Measurements from ENCODE around the gene BLOC1S5.
"Not testable (repeated sequence)": the region's sequence is repeated elsewhere in the genome, so short reads cannot be mapped to it uniquely, and the experiment has no call there.

The BLOC1S5 gene

GRCh38 chr6:8041913-8042583, 22.1 kb downstream of the BLOC1S5 start:
- H3K36me3 ChIP-seq (ENCODE audit: insufficient read depth, low read length), result no peaks in the 10 kb centered on the region
- H3K4me1 ChIP-seq (ENCODE audit: insufficient read depth, low read length), result no peaks in the 10 kb centered on the region

DNA sequence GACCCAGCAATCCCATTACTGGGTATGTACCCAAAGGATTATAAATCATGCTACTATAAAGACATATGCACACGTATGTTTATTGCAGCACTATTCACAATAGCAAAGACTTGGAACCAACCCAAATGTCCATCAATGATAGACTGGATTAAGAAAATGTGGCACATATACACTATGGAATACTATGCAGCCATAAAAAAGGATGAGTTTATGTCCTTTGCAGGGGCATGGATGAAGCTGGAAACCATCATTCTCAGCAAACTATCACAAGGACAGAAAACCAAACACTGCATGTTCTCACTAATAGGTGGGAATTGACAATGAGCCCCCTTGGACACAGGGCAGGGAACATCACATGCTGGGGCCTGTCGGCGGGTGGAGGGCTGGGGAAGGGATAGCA, 30.1 kb downstream of the BLOC1S5 start:
- H3K36me3 ChIP-seq (ENCODE audit: insufficient read depth, low read length); H3K9ac ChIP-seq (ENCODE audit: low read depth, low read length); H3K4me1 ChIP-seq (ENCODE audit: insufficient read depth, low read length); H3K9me3 ChIP-seq (ENCODE audit: control insufficient read depth, insufficient read depth, low read length): not testable (repeated sequence)

More at GRCh38 chr6:8041913-8042583, 22.1 kb downstream of the BLOC1S5 start:
- H3K9me3 ChIP-seq (ENCODE audit: control insufficient read depth, insufficient read depth, low read length), result no peaks in the 10 kb centered on the region
- H3K9ac ChIP-seq (ENCODE audit: low read depth, low read length), result no peak overlapping the region

DNA sequence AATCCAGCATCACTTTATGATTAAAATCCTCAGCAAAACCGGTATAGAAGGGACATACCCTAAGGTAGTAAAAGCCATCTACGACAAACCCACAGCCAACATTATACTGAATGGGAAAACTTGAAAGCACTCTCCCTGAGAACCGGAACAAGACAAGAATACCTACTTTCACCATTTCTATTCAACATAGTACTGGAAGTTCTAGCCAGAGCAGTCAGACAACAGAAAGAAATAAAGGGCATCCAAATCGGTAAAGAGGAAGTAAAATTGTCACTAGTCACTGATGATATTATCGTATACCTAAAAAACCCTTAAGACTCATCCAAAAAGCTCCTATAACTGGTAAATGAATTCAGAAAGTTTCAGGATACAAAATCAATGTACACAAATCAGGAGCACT, 33.3 kb downstream of the BLOC1S5 start:
- Histone ChIP-seq H3K9ac (ENCODE audit: low read depth, low read length) (no peak overlapping the region), H3K9me3 (ENCODE audit: control insufficient read depth, insufficient read depth, low read length) (no peaks in the 10 kb centered on the region), H3K36me3 (ENCODE audit: insufficient read depth, low read length) (no peaks in the 10 kb centered on the region), H3K4me1 (ENCODE audit: insufficient read depth, low read length) (peaks cover 14% of the 10 kb centered on the region)

DNA sequence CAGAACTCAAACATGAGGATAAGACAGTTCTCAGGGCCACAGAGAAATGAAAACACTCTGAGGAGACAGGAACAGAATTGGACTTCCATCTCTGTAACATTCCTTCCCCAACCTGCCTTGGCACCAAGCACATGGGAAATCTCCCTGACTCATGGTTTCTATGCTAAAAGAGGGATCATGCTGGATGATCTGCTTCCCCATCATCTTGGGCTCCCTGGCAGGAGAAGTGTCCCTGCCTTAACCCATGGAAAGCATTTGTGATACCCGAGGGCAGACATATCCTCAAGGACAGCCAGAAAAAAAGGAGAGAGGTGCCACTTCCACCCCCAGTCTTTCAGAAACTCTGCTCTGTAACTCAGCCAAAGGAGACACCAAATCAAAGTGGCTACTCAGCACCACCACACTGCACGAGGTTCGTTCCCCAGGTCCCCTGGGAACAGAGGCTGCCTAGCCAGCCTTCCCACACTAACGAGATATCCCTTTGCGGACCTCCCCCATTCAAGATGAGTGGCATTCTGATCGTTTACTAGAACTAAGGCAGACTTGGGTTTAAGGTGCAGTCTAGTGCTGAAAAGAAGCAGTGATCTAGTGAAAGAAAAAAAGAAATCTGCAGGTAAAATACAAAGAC, 34.8 kb downstream of the BLOC1S5 start:
- Histone ChIP-seq H3K9me3 (ENCODE audit: control insufficient read depth, insufficient read depth, low read length) (no peaks in the 10 kb centered on the region), H3K4me1 (ENCODE audit: insufficient read depth, low read length) (peaks cover 14% of the 10 kb centered on the region), H3K9ac (ENCODE audit: low read depth, low read length) (no peak overlapping the region), H3K36me3 (ENCODE audit: insufficient read depth, low read length) (no peaks in the 10 kb centered on the region)

DNA sequence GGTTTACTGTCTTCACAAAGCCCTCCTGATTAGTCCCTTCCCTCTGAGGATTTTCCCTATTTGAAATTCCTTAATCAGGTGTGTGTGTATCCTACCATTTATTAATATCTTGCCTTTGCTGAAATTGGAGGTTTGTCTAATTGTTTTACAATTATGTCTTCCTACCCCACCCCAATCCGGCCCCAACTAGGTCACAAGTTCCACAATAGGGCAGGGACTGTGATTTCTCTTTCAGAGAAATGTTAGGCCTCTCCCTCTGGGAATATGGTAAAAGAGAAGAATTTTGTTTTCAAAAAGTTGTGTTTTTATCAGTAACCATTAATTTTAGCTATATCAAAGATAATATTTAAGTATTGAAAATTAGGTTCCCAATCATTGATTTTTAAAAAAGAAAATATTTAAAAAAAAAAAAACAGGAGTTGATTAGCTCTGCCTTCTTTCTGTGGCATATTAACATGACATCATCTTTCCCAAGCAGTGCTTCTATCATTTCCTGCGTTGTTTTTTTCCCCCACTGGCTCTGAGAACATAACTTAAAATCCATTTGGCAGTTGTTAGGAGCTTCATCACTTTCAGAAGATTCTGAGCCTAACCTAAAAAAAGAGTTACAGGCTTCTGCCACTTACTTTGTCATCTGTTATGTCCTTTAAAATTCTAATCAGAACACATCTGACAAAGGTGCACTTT, 36.1 kb downstream of the BLOC1S5 start:
- Histone ChIP-seq H3K9me3 (ENCODE audit: control insufficient read depth, insufficient read depth, low read length) (no peaks in the 10 kb centered on the region), H3K4me1 (ENCODE audit: insufficient read depth, low read length) (peaks cover 14% of the 10 kb centered on the region), H3K9ac (ENCODE audit: low read depth, low read length) (no peak overlapping the region)

DNA sequence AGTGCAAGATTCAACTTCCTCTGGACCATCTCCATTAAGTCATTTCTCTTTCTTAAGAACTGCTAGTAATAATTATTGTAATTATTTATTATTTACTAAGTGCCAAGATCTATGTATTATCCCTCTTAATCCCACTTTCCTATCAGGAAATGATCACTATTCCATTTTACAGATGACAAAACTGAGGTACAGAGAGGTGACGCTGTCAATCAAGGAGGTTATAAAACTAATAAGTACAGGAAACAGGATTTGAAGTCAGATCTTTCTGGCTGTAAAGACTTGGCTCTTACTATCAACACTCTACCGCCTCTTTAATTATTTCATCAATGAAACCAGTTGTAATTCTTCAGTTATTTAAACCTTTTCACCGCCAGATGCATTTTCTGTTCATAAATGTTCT, 37.4 kb downstream of the BLOC1S5 start:
- Histone ChIP-seq H3K9ac (ENCODE audit: low read depth, low read length) (no peak overlapping the region), H3K9me3 (ENCODE audit: control insufficient read depth, insufficient read depth, low read length) (no peaks in the 10 kb centered on the region), H3K4me1 (ENCODE audit: insufficient read depth, low read length) (peaks cover 14% of the 10 kb centered on the region), H3K36me3 (ENCODE audit: insufficient read depth, low read length) (no peaks in the 10 kb centered on the region)

More for the DNA sequence above, 36.1 kb downstream of the BLOC1S5 start:
- H3K36me3 ChIP-seq (ENCODE audit: insufficient read depth, low read length), result no peaks in the 10 kb centered on the region

GRCh38 chr6:8025191-8025590, 39.0 kb downstream of the BLOC1S5 start:
- Histone ChIP-seq H3K9me3 (ENCODE audit: control insufficient read depth, insufficient read depth, low read length) (no peaks in the 10 kb centered on the region), H3K9ac (ENCODE audit: low read depth, low read length) (no peak overlapping the region), H3K4me1 (ENCODE audit: insufficient read depth, low read length) (peaks cover 14% of the 10 kb centered on the region), H3K36me3 (ENCODE audit: insufficient read depth, low read length) (no peaks in the 10 kb centered on the region)

- Histone ChIP-seq H3K9ac (ENCODE audit: low read depth, low read length) (no peak overlapping the region), H3K36me3 (ENCODE audit: insufficient read depth, low read length) (no peaks in the 10 kb centered on the region), H3K9me3 (ENCODE audit: control insufficient read depth, insufficient read depth, low read length) (no peaks in the 10 kb centered on the region), H3K4me1 (ENCODE audit: insufficient read depth, low read length) (peaks cover 8% of the 10 kb centered on the region; the same call in 1 of the 2 replicates)
Measured at GRCh38 chr6:8023638-8024037, 40.6 kb downstream of the BLOC1S5 start.

DNA sequence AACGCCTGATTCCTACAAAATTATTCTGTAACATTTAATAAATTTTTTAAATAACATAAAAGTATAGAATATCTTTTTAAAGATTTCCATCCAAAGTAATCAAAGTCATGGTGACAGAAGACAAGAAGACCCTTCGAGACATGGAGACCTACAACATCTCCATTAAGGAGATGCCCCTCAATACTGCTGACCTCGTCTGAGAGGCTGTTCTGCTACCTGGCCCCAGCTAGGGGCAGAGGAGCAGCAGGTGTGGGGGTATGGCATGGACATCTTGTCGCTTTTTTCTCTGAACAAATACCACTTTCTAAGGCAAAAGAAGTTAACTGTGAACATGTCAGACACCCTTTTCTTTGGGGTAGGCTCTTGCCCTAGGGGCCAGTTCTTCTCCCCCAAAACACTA, 44.1 kb downstream of the BLOC1S5 start:
- Histone ChIP-seq H3K36me3 (ENCODE audit: insufficient read depth, low read length) (no peaks in the 10 kb centered on the region), H3K4me1 (ENCODE audit: insufficient read depth, low read length) (peaks cover 17% of the 10 kb centered on the region), H3K9ac (ENCODE audit: low read depth, low read length) (no peak overlapping the region), H3K9me3 (ENCODE audit: control insufficient read depth, insufficient read depth, low read length) (no peaks in the 10 kb centered on the region)

DNA sequence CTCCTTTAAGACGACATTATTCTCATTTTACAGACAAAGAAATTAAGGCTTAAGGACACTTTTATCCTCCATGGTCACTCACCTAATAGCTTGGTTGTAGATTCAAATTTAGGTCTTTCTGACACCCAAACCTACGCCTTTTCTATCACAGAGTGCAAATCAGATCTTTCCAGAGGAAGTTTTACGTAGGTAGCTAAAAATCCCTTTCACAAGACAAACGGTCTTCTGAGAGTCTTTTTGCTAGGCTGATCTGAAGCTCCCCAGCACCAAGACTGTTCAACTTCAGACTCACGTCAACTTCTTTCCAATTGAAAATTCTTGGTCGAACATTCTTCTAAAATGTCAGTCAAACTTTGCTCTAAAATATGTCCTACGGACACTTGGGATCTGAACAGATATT, 46.5 kb downstream of the BLOC1S5 start:
- Histone ChIP-seq H3K9me3 (ENCODE audit: control insufficient read depth, insufficient read depth, low read length) (no peaks in the 10 kb centered on the region), H3K9ac (ENCODE audit: low read depth, low read length) (no peak overlapping the region), H3K36me3 (ENCODE audit: insufficient read depth, low read length) (no peaks in the 10 kb centered on the region), H3K4me1 (ENCODE audit: insufficient read depth, low read length) (peaks cover 17% of the 10 kb centered on the region)

DNA sequence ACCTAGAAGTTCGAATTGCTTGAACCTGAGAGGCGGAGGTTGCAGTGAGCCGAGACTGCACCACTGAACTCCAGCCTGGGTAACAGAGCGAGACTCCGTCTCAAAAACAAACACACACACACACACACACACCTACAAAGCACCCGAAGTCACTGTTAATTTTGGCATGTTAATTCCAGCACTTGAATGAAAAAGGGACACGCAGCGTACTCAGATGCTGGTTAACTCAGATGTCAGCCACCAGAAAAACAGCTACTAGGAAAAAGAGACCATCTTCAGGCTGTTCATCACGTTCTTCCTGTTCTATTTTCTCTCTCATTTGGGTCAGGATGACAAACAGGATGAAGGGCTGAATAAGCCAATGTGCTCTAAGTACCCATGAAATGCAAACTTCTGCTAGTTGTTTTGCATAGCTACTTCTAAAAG, 46.9 kb downstream of the BLOC1S5 start:
- Histone ChIP-seq H3K4me1 (ENCODE audit: insufficient read depth, low read length) (peaks cover 17% of the 10 kb centered on the region), H3K36me3 (ENCODE audit: insufficient read depth, low read length) (no peaks in the 10 kb centered on the region), H3K9me3 (ENCODE audit: control insufficient read depth, insufficient read depth, low read length) (no peaks in the 10 kb centered on the region), H3K9ac (ENCODE audit: low read depth, low read length) (no peak overlapping the region)

DNA sequence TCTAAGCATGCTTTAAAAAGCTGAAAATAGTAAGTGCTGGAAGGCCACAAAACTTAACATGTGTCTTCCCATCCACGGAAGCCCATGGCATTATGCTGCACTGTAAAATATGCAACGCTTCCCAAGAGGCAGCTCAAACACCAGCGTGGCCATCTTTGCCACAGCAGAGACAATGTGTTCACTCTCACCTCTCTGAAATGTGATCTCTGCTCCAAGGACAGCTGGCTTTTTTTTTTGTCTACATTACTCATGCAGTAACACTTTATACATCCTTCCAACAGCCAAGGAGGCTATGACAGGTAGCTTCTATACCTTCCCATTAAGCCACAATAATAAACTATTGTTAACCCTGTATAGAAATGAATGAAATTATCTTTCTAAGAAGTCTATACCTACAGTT, 49.2 kb downstream of the BLOC1S5 start:
- H3K36me3 ChIP-seq (ENCODE audit: insufficient read depth, low read length), result no peaks in the 10 kb centered on the region
- no peak overlapping the region for H3K9ac ChIP-seq (ENCODE audit: low read depth, low read length)
- H3K4me1 ChIP-seq (ENCODE audit: insufficient read depth, low read length), result peaks cover 21% of the 10 kb centered on the region
- H3K9me3 ChIP-seq (ENCODE audit: control insufficient read depth, insufficient read depth, low read length), result no peaks in the 10 kb centered on the region

GRCh38 chr6:8013763-8014162, 50.4 kb downstream of the BLOC1S5 start:
- H3K36me3 ChIP-seq (ENCODE audit: insufficient read depth, low read length), result no peaks in the 10 kb centered on the region
- peaks cover 22% of the 10 kb centered on the region for H3K4me1 ChIP-seq (ENCODE audit: insufficient read depth, low read length)
- H3K9me3 ChIP-seq (ENCODE audit: control insufficient read depth, insufficient read depth, low read length), result no peaks in the 10 kb centered on the region

DNA sequence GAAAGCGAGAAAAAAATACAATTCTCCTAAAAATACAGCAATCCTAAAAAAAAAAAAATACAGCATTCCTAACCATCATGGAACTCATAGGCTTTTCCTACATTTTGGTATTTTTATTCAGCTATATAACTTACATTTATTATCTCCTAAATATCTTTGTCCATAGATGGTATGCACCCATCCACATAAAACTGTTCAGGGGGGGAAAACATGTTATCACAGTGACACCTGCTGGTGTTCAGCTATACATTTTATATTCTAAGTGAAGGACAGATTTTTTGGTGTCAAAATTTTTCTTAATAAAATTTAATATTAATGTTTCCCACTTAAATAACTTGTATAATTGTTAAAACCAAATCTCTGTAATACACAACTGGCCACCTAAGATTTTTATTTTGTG, 58.0 kb downstream of the BLOC1S5 start:
- H3K4me1 ChIP-seq (ENCODE audit: insufficient read depth, low read length), result peaks cover 9% of the 10 kb centered on the region
- H3K9me3 ChIP-seq (ENCODE audit: control insufficient read depth, insufficient read depth, low read length), result no peaks in the 10 kb centered on the region
- no peak overlapping the region for H3K9ac ChIP-seq (ENCODE audit: low read depth, low read length)
- no peaks in the 10 kb centered on the region for H3K36me3 ChIP-seq (ENCODE audit: insufficient read depth, low read length)

More at GRCh38 chr6:8013763-8014162, 50.4 kb downstream of the BLOC1S5 start:
- H3K9ac ChIP-seq (ENCODE audit: low read depth, low read length), result no peak overlapping the region

- Histone ChIP-seq H3K9ac (ENCODE audit: low read depth, low read length) (no peak overlapping the region), H3K9me3 (ENCODE audit: control insufficient read depth, insufficient read depth, low read length) (no peaks in the 10 kb centered on the region), H3K36me3 (ENCODE audit: insufficient read depth, low read length) (no peaks in the 10 kb centered on the region), H3K4me1 (ENCODE audit: insufficient read depth, low read length) (peaks cover 12% of the 10 kb centered on the region)
Measured at GRCh38 chr6:8005136-8005535, 59.1 kb downstream of the BLOC1S5 start.

All from ES-I3 (cell line).